LNCAP (cell line): ENCODE measurements around the gene KCNN3.

Source experiments
- CTCF ChIP-seq: fragments of 450-650 bp; IDR thresholded peaks from 2 replicates; pipeline ENCODE4 v1.5.1; 2017; ENCODE audit warnings: mild to moderate bottlenecking

The KCNN3 gene

GRCh38 chr1:154857022-154857421 is 13.1 kb downstream of the KCNN3 start:
- TF ChIP-seq CTCF: no peak

DNA sequence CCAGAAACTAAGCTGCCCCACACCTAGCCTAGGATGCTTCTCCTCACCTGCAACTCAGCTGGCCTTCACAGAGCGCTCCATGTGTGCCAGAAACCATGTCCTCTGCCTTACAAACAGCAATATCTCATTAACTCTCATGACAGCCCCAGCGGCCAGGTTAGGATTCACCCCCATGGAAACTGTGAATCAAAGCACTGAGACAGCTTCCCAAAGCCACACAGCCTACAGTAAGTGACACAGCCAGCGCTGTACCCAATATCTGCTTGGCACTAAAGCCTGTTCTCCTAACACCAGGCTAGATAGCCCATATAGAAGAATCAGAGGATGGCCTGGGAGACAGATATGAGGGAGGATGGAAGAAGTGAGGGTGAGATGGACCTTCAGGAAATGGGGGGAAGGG is 13.5 kb downstream of the KCNN3 start:
- TF ChIP-seq CTCF: no peak

DNA sequence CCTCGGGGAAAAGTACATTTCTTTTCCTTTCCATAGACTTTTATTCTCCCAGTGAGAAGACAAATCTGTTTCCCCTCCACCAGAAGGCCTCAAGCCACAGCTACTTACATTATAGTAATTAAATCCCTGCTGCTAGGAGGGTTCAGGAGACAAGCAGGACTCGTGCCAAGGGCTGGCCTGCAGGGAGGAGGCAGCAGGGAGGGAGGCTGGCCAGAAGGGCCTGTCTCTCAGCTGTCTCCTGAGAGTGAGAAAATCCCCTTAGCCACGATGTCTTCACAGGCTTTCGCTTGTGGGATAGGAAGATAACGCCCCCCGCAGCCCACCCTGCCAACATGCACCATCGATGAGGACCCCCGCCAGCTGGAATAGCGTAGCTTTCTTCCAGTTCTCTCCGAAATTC is 14.0 kb downstream of the KCNN3 start:
- no peak for TF ChIP-seq CTCF

DNA sequence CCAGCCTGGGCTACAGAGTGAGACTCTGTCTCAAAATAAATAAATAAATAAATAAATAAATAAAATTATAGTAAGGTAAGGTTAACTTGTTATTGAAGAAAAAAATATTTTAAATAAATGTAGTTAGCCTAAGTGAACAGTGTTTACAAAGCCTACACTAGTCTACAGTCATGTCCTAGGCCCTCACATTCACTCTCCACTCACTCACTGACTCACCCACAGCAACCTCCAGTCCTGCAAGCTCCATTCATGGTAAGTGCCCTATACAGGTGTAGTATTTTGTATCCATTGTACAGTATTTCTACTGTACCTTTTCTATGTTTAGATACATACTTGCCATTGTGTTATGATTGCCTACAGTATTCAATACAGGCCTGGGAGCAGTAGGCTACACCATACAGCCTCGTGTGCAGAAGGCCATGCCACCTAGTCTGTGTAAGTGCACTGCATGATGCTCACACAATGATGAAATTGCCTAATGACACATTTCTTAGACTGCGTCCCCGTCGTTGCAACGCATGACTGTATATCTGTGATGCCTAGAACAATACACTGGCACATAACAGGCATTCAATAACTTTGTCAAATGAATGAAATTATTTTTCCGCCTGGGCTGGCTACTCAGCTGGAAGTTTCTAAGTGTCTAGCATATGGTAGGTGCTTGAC is 14.8 kb downstream of the KCNN3 start:
- no peak for TF ChIP-seq CTCF

- TF ChIP-seq CTCF: no peak
These were observed 17.2 kb downstream of the KCNN3 start for GRCh38 chr1:154852845-154853244.

GRCh38 chr1:154851392-154852177 is 18.5 kb downstream of the KCNN3 start:
- TF ChIP-seq CTCF: no peak

GRCh38 chr1:154849645-154850131 is 20.4 kb downstream of the KCNN3 start:
- no peak for TF ChIP-seq CTCF
